Measurements from ENCODE around the gene KSR2.

GRCh38 chr12:117744418-117744817 is 224.4 kb downstream of the KSR2 start:
- TF ChIP-seq CTCF (conservative IDR thresholded peaks at IDR 0.05; ENCODE audit: low read depth, low read length) = no peak
- no peak for TF ChIP-seq POLR2A (IDR thresholded peaks at IDR 0.05; ENCODE audit: low read depth, low read length)
- TF ChIP-seq BHLHE40 (IDR thresholded peaks at IDR 0.05; ENCODE audit: low read depth, low read length) = no peak
- TF ChIP-seq FOS (IDR thresholded peaks at IDR 0.05; ENCODE audit: low read depth, low read length) = no peak
- TF ChIP-seq RAD21 (IDR thresholded peaks at IDR 0.05; ENCODE audit: low read length) = no peak
- TF ChIP-seq ELK1 (IDR thresholded peaks at IDR 0.05; ENCODE audit: borderline replicate concordance, low read depth, low read length) = no peak
- TF ChIP-seq RCOR1 (IDR thresholded peaks at IDR 0.05; ENCODE audit: insufficient replicate concordance, low read length) = no peak
- TF ChIP-seq SMC3 (IDR thresholded peaks at IDR 0.05; ENCODE audit: low read depth, low read length) = no peak
- TF ChIP-seq USF2 (IDR thresholded peaks at IDR 0.05; ENCODE audit: low read depth, low read length) = no peak
- TF ChIP-seq CHD1 (IDR thresholded peaks at IDR 0.05; ENCODE audit: low read depth, low read length) = no peak
- no peak for TF ChIP-seq RFX5 (IDR thresholded peaks at IDR 0.05; ENCODE audit: low read depth, low read length)
- no peak for TF ChIP-seq CEBPB (IDR thresholded peaks at IDR 0.05; ENCODE audit: low read depth, low read length)

All from IMR-90 (cell line).